Glutamatergic neuron (in vitro differentiated cells): ENCODE data around the gene TMEM260. TPM values are rescaled to one million over a fixed set of nuclear protein-coding genes. Genes with fewer than 3 reads are reported as not detected.

Experiments used
- DNase-seq: peaks from one replicate; pipeline ENCODE4 v3.0.0; 2022
- H3K27ac Mint-ChIP-seq: one replicate; pipeline ENCODE4 v1.8.0; 2020; ENCODE audit warnings: mild to moderate bottlenecking, mixed read lengths, inconsistent platforms; ENCODE audit not compliant: unreplicated experiment
- H3K27me3 Mint-ChIP-seq: one replicate; pipeline ENCODE4 v1.8.0; 2020; ENCODE audit warnings: mild to moderate bottlenecking, moderate library complexity, mixed read lengths, inconsistent platforms; ENCODE audit not compliant: unreplicated experiment
- H3K36me3 Mint-ChIP-seq: one replicate; pipeline ENCODE4 v1.8.0; 2020; ENCODE audit warnings: mild to moderate bottlenecking, mixed read lengths, inconsistent platforms; ENCODE audit not compliant: unreplicated experiment
- H3K4me1 Mint-ChIP-seq: one replicate; pipeline ENCODE4 v1.8.0; 2020; ENCODE audit warnings: mild to moderate bottlenecking, low read depth, mixed read lengths, inconsistent platforms; ENCODE audit not compliant: unreplicated experiment
- H3K4me3 Mint-ChIP-seq: one replicate; pipeline ENCODE4 v1.8.0; 2020; ENCODE audit warnings: mild to moderate bottlenecking, mixed read lengths, inconsistent platforms; ENCODE audit not compliant: unreplicated experiment
- H3K9me3 Mint-ChIP-seq: one replicate; pipeline ENCODE4 v1.8.0; 2020; ENCODE audit warnings: mild to moderate bottlenecking, moderate library complexity, mixed read lengths, inconsistent platforms; ENCODE audit not compliant: unreplicated experiment
- total RNA-seq: library from RNA; stranded (reverse); fragmentation: NEBNext Ultra II Directional; extraction: Animal tissue kit (Norgen Biotek cat#: 25700); gene quantifications from one replicate; pipeline ENCODE4 v1.2.1, GENCODE V29; 2021; ENCODE audit not compliant: unreplicated experiment
- TF ChIP-seq, protein P1 (sequence below): fragments of 200-600 bp; sonication (generic); IDR thresholded peaks from one replicate; pipeline ENCODE4 v1.5.0; 2021; ENCODE audit not compliant: partially characterized antibody, unreplicated experiment

TMEM260 gene
- total RNA-seq, 1 donor from 2014 or later: 35.4 TPM

DNA sequence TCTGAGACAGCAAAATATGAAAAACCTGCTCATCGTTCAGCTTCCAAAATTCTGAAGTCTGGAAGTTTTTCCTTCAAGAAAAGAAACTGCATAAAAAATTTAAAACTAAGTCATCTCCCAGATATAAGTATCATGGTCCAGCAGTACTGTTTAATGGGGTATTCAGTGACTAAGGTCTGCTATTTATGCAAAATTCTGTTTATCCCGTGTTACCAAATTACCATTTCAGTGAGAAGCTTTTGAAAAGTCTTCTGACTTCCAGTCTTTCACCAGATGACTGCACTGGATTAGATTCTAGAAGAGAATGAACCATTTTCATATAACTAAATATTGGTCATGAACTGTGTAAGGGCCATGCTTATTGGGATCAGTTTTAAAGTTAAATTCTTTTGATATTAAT lies 67.9 kb downstream of the TMEM260 start:
- no peak overlapping the region for H3K27ac Mint-ChIP-seq
- no peaks in the 10 kb centered on the region for H3K36me3 Mint-ChIP-seq
- no peaks in the 10 kb centered on the region for H3K4me1 Mint-ChIP-seq
- H3K27me3 Mint-ChIP-seq: no peaks in the 10 kb centered on the region
- no peak for DNase-seq
- H3K9me3 Mint-ChIP-seq: no peaks in the 10 kb centered on the region
- TF ChIP-seq, protein P1, sequence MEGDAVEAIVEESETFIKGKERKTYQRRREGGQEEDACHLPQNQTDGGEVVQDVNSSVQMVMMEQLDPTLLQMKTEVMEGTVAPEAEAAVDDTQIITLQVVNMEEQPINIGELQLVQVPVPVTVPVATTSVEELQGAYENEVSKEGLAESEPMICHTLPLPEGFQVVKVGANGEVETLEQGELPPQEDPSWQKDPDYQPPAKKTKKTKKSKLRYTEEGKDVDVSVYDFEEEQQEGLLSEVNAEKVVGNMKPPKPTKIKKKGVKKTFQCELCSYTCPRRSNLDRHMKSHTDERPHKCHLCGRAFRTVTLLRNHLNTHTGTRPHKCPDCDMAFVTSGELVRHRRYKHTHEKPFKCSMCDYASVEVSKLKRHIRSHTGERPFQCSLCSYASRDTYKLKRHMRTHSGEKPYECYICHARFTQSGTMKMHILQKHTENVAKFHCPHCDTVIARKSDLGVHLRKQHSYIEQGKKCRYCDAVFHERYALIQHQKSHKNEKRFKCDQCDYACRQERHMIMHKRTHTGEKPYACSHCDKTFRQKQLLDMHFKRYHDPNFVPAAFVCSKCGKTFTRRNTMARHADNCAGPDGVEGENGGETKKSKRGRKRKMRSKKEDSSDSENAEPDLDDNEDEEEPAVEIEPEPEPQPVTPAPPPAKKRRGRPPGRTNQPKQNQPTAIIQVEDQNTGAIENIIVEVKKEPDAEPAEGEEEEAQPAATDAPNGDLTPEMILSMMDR: no peak
- no peak overlapping the region for H3K4me3 Mint-ChIP-seq

DNA sequence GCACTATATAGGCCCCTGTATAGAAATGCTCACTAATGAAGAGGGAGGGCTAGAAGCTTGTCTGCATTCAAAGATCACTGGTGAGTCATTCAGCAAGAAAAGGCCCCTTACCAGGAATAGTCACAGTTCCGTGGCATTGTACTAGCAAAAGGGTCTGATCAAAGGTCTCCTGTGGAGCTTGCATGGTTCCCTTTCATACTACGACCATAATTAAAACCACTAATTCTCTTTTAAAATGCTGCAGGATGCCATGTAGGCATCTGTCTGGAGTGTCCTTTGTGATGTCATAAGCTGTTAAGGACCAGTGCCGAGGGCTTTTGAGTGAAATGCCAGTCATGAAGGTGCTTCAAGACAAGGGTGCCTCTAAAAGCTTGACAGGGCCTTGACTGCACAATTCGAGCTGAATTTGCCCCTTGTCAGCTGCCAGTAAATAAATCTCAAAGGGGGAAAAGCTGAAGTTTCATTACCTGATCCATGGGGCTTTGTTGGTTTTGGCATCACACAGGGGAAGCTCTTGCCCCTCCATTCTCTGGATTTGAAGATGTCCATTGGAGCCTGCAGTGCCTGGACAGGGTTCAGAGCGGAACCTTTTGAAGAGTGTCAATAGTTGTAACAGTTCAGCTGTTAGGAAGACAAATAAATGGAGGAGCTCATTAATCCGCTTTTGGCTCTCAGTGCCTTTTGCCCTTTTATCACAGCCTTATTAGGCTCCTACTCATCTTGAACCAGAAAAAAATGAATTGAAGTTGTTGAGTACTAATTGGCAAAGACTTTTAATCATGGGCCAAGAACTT lies 69.1 kb downstream of the TMEM260 start:
- no peak overlapping the region for H3K27ac Mint-ChIP-seq

DNA sequence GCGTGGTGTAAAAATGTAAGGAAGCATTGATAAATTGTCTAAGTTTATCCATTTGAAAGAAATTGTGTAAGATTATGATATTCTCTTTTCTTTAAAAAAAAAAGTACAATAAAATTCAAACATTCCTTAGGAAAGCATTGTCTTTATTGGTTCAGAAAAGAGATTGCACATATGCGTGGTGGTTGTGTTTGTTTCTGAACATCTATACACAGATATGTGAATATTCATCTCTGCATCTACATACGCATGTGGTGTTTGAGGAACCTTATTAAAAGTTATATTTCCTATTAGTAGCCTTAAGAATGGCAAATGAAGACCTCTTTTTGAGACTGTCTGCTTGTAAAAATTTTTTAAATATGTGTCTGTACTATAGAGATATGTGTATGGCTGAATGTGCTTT lies 69.8 kb downstream of the TMEM260 start:
- no peaks in the 10 kb centered on the region for H3K9me3 Mint-ChIP-seq
- H3K4me3 Mint-ChIP-seq: no peak overlapping the region
- H3K36me3 Mint-ChIP-seq: no peaks in the 10 kb centered on the region
- no peaks in the 10 kb centered on the region for H3K27me3 Mint-ChIP-seq
- no peak for DNase-seq
- no peaks in the 10 kb centered on the region for H3K4me1 Mint-ChIP-seq
- H3K27ac Mint-ChIP-seq: no peak overlapping the region
- TF ChIP-seq, protein P1: no peak

More for the DNA sequence above, 69.1 kb downstream of the TMEM260 start:
- Mint-ChIP-seq H3K4me3 (no peak overlapping the region), H3K36me3 (no peaks in the 10 kb centered on the region), H3K4me1 (no peaks in the 10 kb centered on the region), H3K9me3 (no peaks in the 10 kb centered on the region), H3K27me3 (no peaks in the 10 kb centered on the region)
- TF ChIP-seq, protein P1: no peak
- no peak for DNase-seq

DNA sequence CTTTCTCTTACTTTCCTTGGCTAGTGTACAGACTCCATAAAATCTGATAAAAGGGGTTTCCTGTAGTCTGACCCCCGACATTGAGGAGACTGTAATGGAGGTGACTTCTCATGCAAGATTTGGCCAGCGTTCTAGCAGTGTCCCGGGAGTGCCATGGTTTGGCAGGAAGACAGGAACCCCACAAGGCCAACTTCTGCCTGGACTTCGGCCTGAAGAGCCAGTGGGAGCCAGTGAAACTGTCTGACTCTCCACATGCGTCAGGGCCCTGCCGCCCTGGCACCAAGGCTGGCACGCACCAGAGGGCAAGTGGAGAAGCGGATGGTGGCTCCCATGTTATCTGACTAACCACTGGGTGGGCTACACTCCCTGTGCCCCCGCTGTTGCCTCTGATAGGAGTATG lies 70.5 kb downstream of the TMEM260 start:
- Mint-ChIP-seq H3K27me3 (no peaks in the 10 kb centered on the region), H3K4me3 (no peak overlapping the region), H3K36me3 (no peaks in the 10 kb centered on the region), H3K4me1 (no peaks in the 10 kb centered on the region), H3K9me3 (no peaks in the 10 kb centered on the region), H3K27ac (no peak overlapping the region)
- TF ChIP-seq, protein P1: no peak
- DNase-seq: no peak

DNA sequence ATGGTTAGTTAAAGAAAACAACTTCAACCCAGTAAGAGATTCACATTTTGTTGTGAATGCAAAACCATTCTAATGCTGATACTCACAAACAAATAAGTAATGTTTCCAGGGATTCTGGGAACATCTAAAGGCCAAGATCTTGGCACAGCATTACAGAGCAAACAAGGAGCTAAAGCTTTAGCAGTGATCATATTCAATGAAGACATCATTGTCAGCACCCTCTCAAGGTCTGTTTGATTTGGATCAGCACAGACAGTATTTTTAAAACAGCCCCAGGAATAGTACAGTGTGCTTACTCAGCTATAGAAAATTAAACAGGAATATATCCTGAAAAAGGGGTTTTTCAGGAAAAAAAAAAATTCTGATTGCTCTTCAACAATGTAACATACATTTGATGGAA lies 71.4 kb downstream of the TMEM260 start:
- no peak overlapping the region for H3K27ac Mint-ChIP-seq
- DNase-seq: no peak
- H3K4me1 Mint-ChIP-seq: no peaks in the 10 kb centered on the region
- no peaks in the 10 kb centered on the region for H3K27me3 Mint-ChIP-seq
- TF ChIP-seq, protein P1: no peak
- H3K36me3 Mint-ChIP-seq: no peaks in the 10 kb centered on the region
- no peak overlapping the region for H3K4me3 Mint-ChIP-seq
- H3K9me3 Mint-ChIP-seq: no peaks in the 10 kb centered on the region
